GM20000 (cell line): ENCODE data around the gene SMCO4.
"Not testable (repeated sequence)": the region's sequence is repeated elsewhere in the genome, so short reads cannot be mapped to it uniquely, and the experiment has no call there.

Experiments
- DNase-seq: peaks from one replicate; pipeline ENCODE4 v3.0.0; 2012; ENCODE audit warnings: low spot score
- CTCF ChIP-seq: IDR thresholded peaks from 2 replicates; pipeline ENCODE4 v1.5.1; 2012; ENCODE audit warnings: mild to moderate bottlenecking, control low read depth; ENCODE audit errors: extremely low read depth, missing control alignments

The SMCO4 gene

GRCh38 chr11:93579187-93579751 is 36.1 kb upstream of the SMCO4 start:
- DNase-seq = no peak
- no peak for TF ChIP-seq CTCF

GRCh38 chr11:93577286-93577685 is 34.1 kb upstream of the SMCO4 start:
- no peak for TF ChIP-seq CTCF

GRCh38 chr11:93576870-93577269 is 33.7 kb upstream of the SMCO4 start:
- not testable (repeated sequence) for DNase-seq

More at GRCh38 chr11:93577286-93577685, 34.1 kb upstream of the SMCO4 start:
- DNase-seq = no peak

GRCh38 chr11:93574638-93575220 is 31.5 kb upstream of the SMCO4 start:
- TF ChIP-seq CTCF = no peak

GRCh38 chr11:93573184-93573583 is 30.0 kb upstream of the SMCO4 start:
- TF ChIP-seq CTCF = no peak
- DNase-seq = no peak

More at GRCh38 chr11:93574638-93575220, 31.5 kb upstream of the SMCO4 start:
- no peak for DNase-seq

- DNase-seq = no peak
- no peak for TF ChIP-seq CTCF
Measured at GRCh38 chr11:93572621-93573020, 29.4 kb upstream of the SMCO4 start.

- DNase-seq = no peak
- TF ChIP-seq CTCF = no peak
Measured at GRCh38 chr11:93572171-93572570, 29.0 kb upstream of the SMCO4 start.

- DNase-seq = no peak
- TF ChIP-seq CTCF = no peak
Measured at GRCh38 chr11:93571612-93572011, 28.4 kb upstream of the SMCO4 start.
